Immature natural killer cell (primary cell): ENCODE measurements around the gene UFD1. TPM values are rescaled to one million over a fixed set of nuclear protein-coding genes. Genes with fewer than 3 reads are reported as not detected.
"Not testable (repeated sequence)": the region's sequence is repeated elsewhere in the genome, so short reads cannot be mapped to it uniquely, and the experiment has no call there.

Experiments
- DNase-seq, 3 donors: peaks; one replicate each; pipeline ENCODE4 v3.0.0; 2022; ENCODE audit warnings: mixed read lengths in 1 of 3
- H3K27ac Mint-ChIP-seq, 6 donors: one replicate each; pipeline ENCODE4 v1.8.0; 2020; ENCODE audit warnings: mixed read lengths in 6 of 6, mild to moderate bottlenecking in 5 of 6, inconsistent platforms in 4 of 6, moderate library complexity in 3 of 6
- H3K27me3 Mint-ChIP-seq, 3 donors: one replicate each; pipeline ENCODE4 v1.8.0; 2020 to 2021; ENCODE audit warnings: low read depth in 3 of 3, mild to moderate bottlenecking in 3 of 3, mixed read lengths in 3 of 3, moderate library complexity in 3 of 3, inconsistent platforms in 1 of 3
- H3K36me3 Mint-ChIP-seq, 3 donors: one replicate each; pipeline ENCODE4 v1.8.0; 2020; ENCODE audit warnings: mixed read lengths in 3 of 3, inconsistent platforms in 2 of 3, mild to moderate bottlenecking in 2 of 3
- H3K4me1 Mint-ChIP-seq, 2 donors: one replicate each; pipeline ENCODE4 v1.8.0; 2020; ENCODE audit warnings: inconsistent platforms in 2 of 2, mild to moderate bottlenecking in 2 of 2, mixed read lengths in 2 of 2, moderate library complexity in 1 of 2
- H3K4me3 Mint-ChIP-seq, 5 donors: one replicate each; pipeline ENCODE4 v1.8.0; 2020; ENCODE audit warnings: mild to moderate bottlenecking in 5 of 5, mixed read lengths in 5 of 5, inconsistent platforms in 3 of 5, moderate library complexity in 3 of 5
- H3K9me3 Mint-ChIP-seq, 6 donors: one replicate each; pipeline ENCODE4 v1.8.0; 2020; ENCODE audit warnings: mild to moderate bottlenecking in 6 of 6, mixed read lengths in 6 of 6, inconsistent platforms in 4 of 6, moderate library complexity in 3 of 6
- polyA plus RNA-seq, 3 donors: library from polyadenylated mRNA; unstranded; fragments of 300-500 nt; fragmentation: Illumina TruSeq; gene quantifications; one replicate each; pipeline ENCODE4 v1.2.3, GENCODE V29; 2021

Gene UFD1
- polyA plus RNA-seq, 3 donors from 2014 or later, result 106 to 176 (median 142) TPM

- Mint-ChIP-seq H3K27ac (peak overlapping the region in 3 of 6 donors; percentile 8 to 25 (median 17)), H3K4me1 (peaks cover 19 to 20% of the 10 kb centered on the region in 2 donors)
- H3K27me3 Mint-ChIP-seq, H3K36me3 Mint-ChIP-seq, H3K9me3 Mint-ChIP-seq, DNase-seq, H3K4me3 Mint-ChIP-seq: not testable (repeated sequence)
These were observed 42.4 kb downstream of the UFD1 start for GRCh38 chr22:19436444-19437161.

- peaks cover 24 to 28% of the 10 kb centered on the region in 2 donors for H3K4me1 Mint-ChIP-seq
- peaks cover 10 to 20% (median 14%) of the 10 kb centered on the region in 3 donors for H3K27me3 Mint-ChIP-seq
- H3K27ac Mint-ChIP-seq, result peak overlapping the region in 5 of 6 donors; percentile 18 to 69 (median 46)
- peaks cover 0 to 3% (median 0%) of the 10 kb centered on the region in 3 donors for H3K36me3 Mint-ChIP-seq
- no peaks in the 10 kb centered on the region for H3K9me3 Mint-ChIP-seq
- DNase-seq, result no peak
- peak overlapping the region in 2 of 5 donors; percentile 21 to 35 for H3K4me3 Mint-ChIP-seq
These were observed 44.0 kb downstream of the UFD1 start for GRCh38 chr22:19434829-19435580.

GRCh38 chr22:19434401-19434800, 44.6 kb downstream of the UFD1 start:
- Mint-ChIP-seq H3K4me1 (peaks cover 30 to 33% of the 10 kb centered on the region in 2 donors), H3K27ac (peak overlapping the region in 4 of 6 donors; percentile 66 to 90 (median 72)), H3K9me3 (no peaks in the 10 kb centered on the region), H3K27me3 (peaks cover 12 to 20% (median 14%) of the 10 kb centered on the region in 3 donors), H3K36me3 (peaks cover 0 to 3% (median 0%) of the 10 kb centered on the region in 3 donors), H3K4me3 (peak overlapping the region; percentile 42 to 64 (median 44))
- DNase-seq, result no peak

GRCh38 chr22:19432133-19432851, 46.7 kb downstream of the UFD1 start, which contains the start of gene MRPL40:
Gene MRPL40, plus strand, starts transcription at chr22:19432545. Its CDS starts 10 bp downstream, at chr22:19432555.
- H3K4me3 Mint-ChIP-seq, result peak within 1 kb of the TSS; percentile 87 to 92 (median 91)
- peak; percentile 86 to 91 (median 91) for DNase-seq
- peak within 1 kb of the TSS; percentile 90 to 100 (median 94) for H3K27ac Mint-ChIP-seq
- H3K9me3 Mint-ChIP-seq, result no peaks in the 10 kb centered on the region
- H3K27me3 Mint-ChIP-seq, result peaks cover 14 to 20% (median 14%) of the 10 kb centered on the region in 3 donors
- peaks cover 47 to 51% of the 10 kb centered on the region in 2 donors for H3K4me1 Mint-ChIP-seq
- peaks cover 5 to 8% (median 6%) of the 10 kb centered on the region in 3 donors for H3K36me3 Mint-ChIP-seq

GRCh38 chr22:19431649-19432132, 47.3 kb downstream of the UFD1 start, which contains the start of gene HIRA:
Gene HIRA, minus strand, starts transcription at chr22:19431733. Its CDS starts 257 bp downstream, at chr22:19431476.
- peak; percentile 83 to 88 (median 87) for DNase-seq
- peaks cover 5 to 11% (median 6%) of the 10 kb centered on the region in 3 donors for H3K36me3 Mint-ChIP-seq
- peaks cover 14 to 20% (median 14%) of the 10 kb centered on the region in 3 donors for H3K27me3 Mint-ChIP-seq
- H3K27ac Mint-ChIP-seq, result peak within 1 kb of the TSS; percentile 93 to 100 (median 96)
- H3K4me3 Mint-ChIP-seq, result peak within 1 kb of the TSS; percentile 90 to 94 (median 92)
- H3K4me1 Mint-ChIP-seq, result peaks cover 53 to 57% of the 10 kb centered on the region in 2 donors
- no peaks in the 10 kb centered on the region for H3K9me3 Mint-ChIP-seq

- Mint-ChIP-seq H3K36me3 (peaks cover 6 to 11% (median 7%) of the 10 kb centered on the region in 3 donors), H3K4me3 (peak overlapping the region; percentile 88 to 94 (median 92)), H3K27ac (peak overlapping the region; percentile 92 to 100 (median 96)), H3K27me3 (peaks cover 14 to 20% (median 14%) of the 10 kb centered on the region in 3 donors), H3K9me3 (no peaks in the 10 kb centered on the region), H3K4me1 (peaks cover 60 to 64% of the 10 kb centered on the region in 2 donors)
- peak; percentile 44 to 50 (median 45) for DNase-seq
These were observed 48.0 kb downstream of the UFD1 start for GRCh38 chr22:19430890-19431541.

- H3K9me3 Mint-ChIP-seq, result no peaks in the 10 kb centered on the region
- peak overlapping the region; percentile 88 to 94 (median 92) for H3K4me3 Mint-ChIP-seq
- H3K36me3 Mint-ChIP-seq, result peaks cover 6 to 11% (median 9%) of the 10 kb centered on the region in 3 donors
- DNase-seq, result peak; percentile 56 to 69 (median 64)
- H3K27me3 Mint-ChIP-seq, result peaks cover 14 to 20% (median 14%) of the 10 kb centered on the region in 3 donors
- H3K4me1 Mint-ChIP-seq, result peaks cover 65 to 72% of the 10 kb centered on the region in 2 donors
- H3K27ac Mint-ChIP-seq, result peak overlapping the region; percentile 92 to 100 (median 96)
These were observed 48.8 kb downstream of the UFD1 start for GRCh38 chr22:19429950-19430889.

GRCh38 chr22:19424186-19424500, 54.9 kb downstream of the UFD1 start:
- Mint-ChIP-seq H3K27ac (peak overlapping the region; percentile 67 to 100 (median 98)), H3K9me3 (no peaks in the 10 kb centered on the region)

GRCh38 chr22:19422440-19423301, 56.3 kb downstream of the UFD1 start:
- no peak for DNase-seq
- Mint-ChIP-seq H3K4me1 (peaks cover 96 to 100% of the 10 kb centered on the region in 2 donors), H3K27ac (peak overlapping the region; percentile 89 to 100 (median 98)), H3K4me3 (peak overlapping the region; percentile 25 to 71 (median 61)), H3K27me3 (peaks cover 0 to 19% (median 16%) of the 10 kb centered on the region in 3 donors), H3K9me3 (no peaks in the 10 kb centered on the region), H3K36me3 (peaks cover 0 to 7% (median 4%) of the 10 kb centered on the region in 3 donors)

More at GRCh38 chr22:19424186-19424500, 54.9 kb downstream of the UFD1 start:
- Mint-ChIP-seq H3K4me1 (peaks cover 93 to 100% of the 10 kb centered on the region in 2 donors), H3K27me3 (peaks cover 2 to 17% (median 14%) of the 10 kb centered on the region in 3 donors), H3K4me3 (peak overlapping the region in 1 of 5 donors; percentile 56), H3K36me3 (peaks cover 6 to 11% (median 9%) of the 10 kb centered on the region in 3 donors)
- DNase-seq, result no peak

GRCh38 chr22:19420321-19420720, 58.7 kb downstream of the UFD1 start:
- H3K27ac Mint-ChIP-seq, result peak overlapping the region; percentile 92 to 100 (median 98)
- DNase-seq, result no peak
- peak overlapping the region; percentile 76 to 81 (median 79) for H3K4me3 Mint-ChIP-seq
- no peaks in the 10 kb centered on the region for H3K9me3 Mint-ChIP-seq
- peaks cover 98 to 100% of the 10 kb centered on the region in 2 donors for H3K4me1 Mint-ChIP-seq
- peaks cover 0 to 19% (median 16%) of the 10 kb centered on the region in 3 donors for H3K27me3 Mint-ChIP-seq
- H3K36me3 Mint-ChIP-seq, result peaks cover 0 to 6% (median 0%) of the 10 kb centered on the region in 3 donors
